Osteoblast (primary cell): Measurements from ENCODE around the gene TTLL9. TPM values are rescaled to one million over a fixed set of nuclear protein-coding genes. Genes with fewer than 3 reads are reported as not detected.

Experiments used
- DNase-seq: peaks from one replicate; pipeline ENCODE4 v3.0.0; 2011; ENCODE audit warnings: low spot score, mixed read lengths; ENCODE audit not compliant: insufficient read length; ENCODE audit errors: missing footprints
- H2AFZ ChIP-seq: 2 replicates; pipeline ENCODE4 v1.6.0; 2011; ENCODE audit warnings: mild to moderate bottlenecking, low read length
- H3K27ac ChIP-seq: 2 replicates; pipeline ENCODE4 v1.5.1; 2011; ENCODE audit warnings: mild to moderate bottlenecking, low read depth, low read length, moderate library complexity
- H3K27me3 ChIP-seq: 2 replicates; pipeline ENCODE4 v1.6.0; 2012; ENCODE audit warnings: mild to moderate bottlenecking, control low read depth, inconsistent platforms, low read length, moderate library complexity; ENCODE audit not compliant: insufficient read depth
- H3K36me3 ChIP-seq: 2 replicates; pipeline ENCODE4 v1.5.1; 2011; ENCODE audit warnings: mild to moderate bottlenecking, low read length, control low read depth, moderate library complexity; ENCODE audit not compliant: insufficient read depth
- H3K4me1 ChIP-seq: 2 replicates; pipeline ENCODE4 v1.5.1; 2011; ENCODE audit warnings: mild to moderate bottlenecking, low read length, control low read depth, moderate library complexity; ENCODE audit not compliant: insufficient read depth
- H3K4me2 ChIP-seq: 2 replicates; pipeline ENCODE4 v1.6.0; 2011; ENCODE audit warnings: mild to moderate bottlenecking, low read length; ENCODE audit not compliant: insufficient read depth
- H3K4me3 ChIP-seq: fragments of 200-600 bp; sonication (generic); 3 replicates; pipeline ENCODE4 v1.5.1; 2012; ENCODE audit warnings: mild to moderate bottlenecking, low read length, inconsistent platforms; ENCODE audit not compliant: insufficient read depth
- H3K79me2 ChIP-seq: 2 replicates; pipeline ENCODE4 v1.6.0; 2012; ENCODE audit warnings: mild to moderate bottlenecking, low read length, control low read depth, inconsistent platforms; ENCODE audit not compliant: insufficient read depth
- H3K9me3 ChIP-seq: 2 replicates; pipeline ENCODE4 v1.5.1; 2011; ENCODE audit warnings: low read depth, low read length, control low read depth
- H4K20me1 ChIP-seq: 2 replicates; pipeline ENCODE4 v1.6.0; 2012; ENCODE audit warnings: mild to moderate bottlenecking, low read length, control low read depth; ENCODE audit not compliant: insufficient read depth
- total RNA-seq: library from RNA; depleted of rRNA; stranded (reverse); fragments of >200 nt; gene quantifications from 2 replicates; pipeline ENCODE4 v1.2.3, GENCODE V29; 2012
- TF ChIP-seq, protein P1 (sequence below): IDR thresholded peaks from 2 replicates; pipeline ENCODE4 v1.5.1; 2011; ENCODE audit warnings: mild to moderate bottlenecking, low read depth, low read length, moderate library complexity; ENCODE audit errors: extremely low read depth

TTLL9 gene
- total RNA-seq, 1 donor = 0.72 TPM

- peak overlapping the region; percentile 59 for H2AFZ ChIP-seq
- H3K4me2 ChIP-seq = peak overlapping the region; percentile 72
- peak; percentile 98 for DNase-seq
- no peaks in the 10 kb centered on the region for H3K4me1 ChIP-seq
- H3K9me3 ChIP-seq = no peaks in the 10 kb centered on the region
- peaks cover 56% of the 10 kb centered on the region for H3K27me3 ChIP-seq
- peak overlapping the region; percentile 62 for H3K4me3 ChIP-seq
- H4K20me1 ChIP-seq = no peaks in the 10 kb centered on the region
- H3K79me2 ChIP-seq = no peaks in the 10 kb centered on the region
- TF ChIP-seq, protein P1, sequence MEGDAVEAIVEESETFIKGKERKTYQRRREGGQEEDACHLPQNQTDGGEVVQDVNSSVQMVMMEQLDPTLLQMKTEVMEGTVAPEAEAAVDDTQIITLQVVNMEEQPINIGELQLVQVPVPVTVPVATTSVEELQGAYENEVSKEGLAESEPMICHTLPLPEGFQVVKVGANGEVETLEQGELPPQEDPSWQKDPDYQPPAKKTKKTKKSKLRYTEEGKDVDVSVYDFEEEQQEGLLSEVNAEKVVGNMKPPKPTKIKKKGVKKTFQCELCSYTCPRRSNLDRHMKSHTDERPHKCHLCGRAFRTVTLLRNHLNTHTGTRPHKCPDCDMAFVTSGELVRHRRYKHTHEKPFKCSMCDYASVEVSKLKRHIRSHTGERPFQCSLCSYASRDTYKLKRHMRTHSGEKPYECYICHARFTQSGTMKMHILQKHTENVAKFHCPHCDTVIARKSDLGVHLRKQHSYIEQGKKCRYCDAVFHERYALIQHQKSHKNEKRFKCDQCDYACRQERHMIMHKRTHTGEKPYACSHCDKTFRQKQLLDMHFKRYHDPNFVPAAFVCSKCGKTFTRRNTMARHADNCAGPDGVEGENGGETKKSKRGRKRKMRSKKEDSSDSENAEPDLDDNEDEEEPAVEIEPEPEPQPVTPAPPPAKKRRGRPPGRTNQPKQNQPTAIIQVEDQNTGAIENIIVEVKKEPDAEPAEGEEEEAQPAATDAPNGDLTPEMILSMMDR = no peak
- H3K27ac ChIP-seq = no peak overlapping the region
- H3K36me3 ChIP-seq = no peaks in the 10 kb centered on the region
Measured at GRCh38 chr20:31861385-31862156, 8.9 kb upstream of the TTLL9 start.

GRCh38 chr20:31862157-31862470 is 8.3 kb upstream of the TTLL9 start:
- Histone ChIP-seq H3K27ac (no peak overlapping the region), H3K27me3 (peaks cover 50% of the 10 kb centered on the region), H2AFZ (no peak overlapping the region), H3K9me3 (no peaks in the 10 kb centered on the region), H3K4me1 (no peaks in the 10 kb centered on the region), H4K20me1 (no peaks in the 10 kb centered on the region), H3K4me2 (no peak overlapping the region), H3K4me3 (no peak overlapping the region), H3K36me3 (no peaks in the 10 kb centered on the region), H3K79me2 (no peaks in the 10 kb centered on the region)
- DNase-seq = no peak
- TF ChIP-seq, protein P1 = no peak

GRCh38 chr20:31862506-31862905 is 7.9 kb upstream of the TTLL9 start:
- Histone ChIP-seq H3K27me3 (peaks cover 46% of the 10 kb centered on the region), H3K79me2 (no peaks in the 10 kb centered on the region), H4K20me1 (no peaks in the 10 kb centered on the region), H3K36me3 (no peaks in the 10 kb centered on the region), H3K9me3 (no peaks in the 10 kb centered on the region), H3K27ac (no peak overlapping the region), H2AFZ (no peak overlapping the region), H3K4me2 (no peak overlapping the region), H3K4me3 (no peak overlapping the region), H3K4me1 (no peaks in the 10 kb centered on the region)
- TF ChIP-seq, protein P1 = no peak
- DNase-seq = no peak

DNA sequence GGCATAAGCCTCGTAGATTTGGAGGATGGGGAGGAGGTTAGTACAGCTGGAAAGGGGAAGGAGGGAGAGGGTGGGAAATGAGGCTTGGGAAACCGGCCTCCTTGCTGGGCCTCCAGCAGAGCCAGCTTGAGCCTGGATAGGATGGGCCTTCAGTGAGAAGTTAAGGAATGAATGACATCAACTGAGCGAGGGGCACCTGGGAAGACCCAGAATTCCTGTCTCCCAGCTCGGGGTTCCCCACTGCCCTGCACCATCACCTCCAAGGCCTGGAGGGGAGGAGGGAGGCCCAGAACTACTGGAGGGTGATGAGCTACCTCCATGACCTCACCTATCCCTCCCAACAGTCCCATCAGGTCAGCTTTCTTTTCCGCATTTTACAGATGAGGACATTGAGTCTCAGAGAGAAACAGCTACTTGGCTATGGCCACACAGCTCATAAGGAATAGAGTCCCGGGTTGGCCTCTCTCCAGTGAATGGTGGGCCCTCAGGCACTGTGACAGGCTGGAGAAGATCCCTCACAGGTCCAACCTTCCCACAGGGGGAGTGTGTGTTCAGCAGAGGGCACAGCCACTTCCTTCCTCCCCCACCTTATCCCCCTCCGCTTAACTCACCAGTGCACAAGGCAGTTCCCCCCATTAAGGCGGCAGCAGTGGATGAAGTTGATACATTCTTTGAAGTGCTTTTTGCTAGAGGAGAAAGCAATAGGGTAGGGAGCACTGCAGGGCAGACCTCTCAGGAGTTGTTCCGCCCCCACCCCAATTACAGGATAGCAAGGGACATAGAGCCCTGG is 6.9 kb upstream of the TTLL9 start:
- DNase-seq = no peak
- TF ChIP-seq, protein P1 = no peak
- Histone ChIP-seq H2AFZ (no peak overlapping the region), H3K36me3 (no peaks in the 10 kb centered on the region), H3K9me3 (no peaks in the 10 kb centered on the region), H3K27me3 (peaks cover 37% of the 10 kb centered on the region), H3K4me3 (no peak overlapping the region), H3K79me2 (no peaks in the 10 kb centered on the region), H3K4me2 (no peak overlapping the region), H3K4me1 (peaks cover 3% of the 10 kb centered on the region), H3K27ac (no peak overlapping the region), H4K20me1 (no peaks in the 10 kb centered on the region)
